Measurements from ENCODE around the gene HS3ST4. TPM values are rescaled to one million over a fixed set of nuclear protein-coding genes. Genes with fewer than 3 reads are reported as not detected.

Gene HS3ST4
- total RNA-seq, 1 experiment from 2014 or later, result not detected

GRCh38 chr16:26186091-26186615 lies 494.4 kb downstream of the HS3ST4 start:
- H3K9me3 Mint-ChIP-seq (ENCODE audit: unreplicated experiment), result peaks cover 48% of the 10 kb centered on the region
- no peak overlapping the region for H3K27ac Mint-ChIP-seq (ENCODE audit: low read depth, unreplicated experiment)
- H3K36me3 Mint-ChIP-seq (ENCODE audit: insufficient read depth, unreplicated experiment), result no peaks in the 10 kb centered on the region
- BruUV-seq (replicated peaks), result no TSS peak
- no peak overlapping the region for H3K4me3 Mint-ChIP-seq (ENCODE audit: unreplicated experiment)
- DNase-seq (ENCODE audit: unreplicated experiment), result no peak
- H3K4me1 Mint-ChIP-seq (ENCODE audit: insufficient read depth, unreplicated experiment), result no peaks in the 10 kb centered on the region
- H3K27me3 Mint-ChIP-seq (ENCODE audit: insufficient read depth, unreplicated experiment), result no peaks in the 10 kb centered on the region
- no peak for TF ChIP-seq CTCF (IDR thresholded peaks at IDR 0.05; ENCODE audit: unreplicated experiment)
- ChIA-PET POLR2A (no interaction called here), CTCF (no interaction called here)
- intact Hi-C loops (cut with micrococcal nuclease), result no loop called here

Small RNAs within 50 kb of the gene (microRNA-seq; reads per million reads assigned to microRNA genes)
- gene MIR548W, result not detected
